Hypothalamus (tissue), 51 donors: Measurements from ENCODE around the gene DGKK.
"Not testable (repeated sequence)": the region's sequence is repeated elsewhere in the genome, so short reads cannot be mapped to it uniquely, and the experiment has no call there.

ENCODE experiments used
- DNase-seq, 51 donors: peaks; one replicate each; lab custom pipeline; 2025; lab: John Stamatoyannopoulos, UW

DGKK gene

DNA sequence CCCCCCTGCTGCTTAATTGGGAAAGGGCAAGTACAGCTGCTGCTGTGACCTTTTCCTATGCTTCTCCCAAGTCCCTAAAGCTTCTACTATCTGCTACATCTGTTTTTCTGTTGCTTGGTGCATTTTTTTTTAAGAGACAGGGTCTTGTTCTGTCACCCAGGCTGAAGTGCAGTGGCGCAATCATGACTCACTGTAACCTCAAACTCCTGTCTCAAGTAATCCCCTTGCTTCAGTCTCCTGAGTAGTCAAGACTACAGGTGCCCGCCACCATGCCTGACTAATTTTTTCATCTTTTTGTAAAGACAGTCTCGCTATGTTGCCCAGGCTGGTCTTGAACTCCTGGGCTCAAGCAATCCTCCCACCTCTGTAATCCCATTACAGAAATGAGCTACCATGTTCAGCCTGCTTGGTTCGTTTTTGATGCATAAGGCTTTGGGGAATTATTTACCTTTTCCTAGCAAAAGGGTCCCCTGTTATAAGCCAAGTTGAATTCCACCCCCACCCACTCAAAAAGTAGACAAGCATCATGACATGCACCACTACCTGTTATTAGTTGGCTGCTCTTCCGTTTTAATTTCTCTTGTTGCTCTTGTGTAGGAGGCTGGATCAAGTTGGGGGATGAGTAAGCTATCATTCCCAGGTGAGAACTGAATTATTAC is 39.6 kb downstream of the DGKK start:
- DNase-seq = no peak

DNA sequence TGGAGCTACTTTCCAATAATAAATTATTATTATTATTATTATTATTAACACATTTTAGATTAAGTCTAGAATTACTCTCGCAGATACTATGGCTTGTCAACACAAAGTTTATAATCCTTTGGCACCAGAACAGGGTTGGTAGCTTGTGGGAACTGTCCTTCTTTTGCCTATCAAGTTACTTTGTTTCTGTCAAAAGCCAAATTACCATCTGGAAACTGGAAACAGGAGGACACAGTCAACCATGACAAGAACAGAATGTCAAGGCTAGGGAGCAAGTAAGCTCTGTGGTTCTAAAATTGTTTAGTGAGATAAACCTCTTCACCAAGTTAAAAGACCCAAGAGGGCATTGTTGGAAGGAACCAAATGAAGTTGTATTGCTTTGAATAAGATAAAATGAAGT is 42.5 kb downstream of the DGKK start:
- no peak for DNase-seq

DNA sequence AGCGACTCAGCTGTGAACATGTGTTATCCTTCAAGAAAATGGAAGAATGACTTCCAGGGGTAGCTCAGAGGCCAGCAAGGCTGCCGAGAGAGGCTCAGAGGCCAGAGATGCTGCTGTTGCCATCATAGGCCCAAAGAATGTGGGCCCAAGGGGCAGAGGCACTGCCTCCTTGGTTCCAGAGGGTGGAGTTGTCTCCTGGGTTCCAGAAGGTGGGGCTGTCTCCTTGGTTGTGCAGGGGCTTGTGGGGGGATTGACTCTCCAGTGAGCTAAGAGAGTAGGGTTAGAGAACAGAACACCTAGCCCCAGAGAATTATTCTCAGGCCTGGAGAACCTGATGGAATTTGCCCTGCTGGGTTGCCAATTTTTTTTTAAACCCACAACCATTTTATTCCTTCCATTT is 62.6 kb downstream of the DGKK start:
- no peak for DNase-seq

DNA sequence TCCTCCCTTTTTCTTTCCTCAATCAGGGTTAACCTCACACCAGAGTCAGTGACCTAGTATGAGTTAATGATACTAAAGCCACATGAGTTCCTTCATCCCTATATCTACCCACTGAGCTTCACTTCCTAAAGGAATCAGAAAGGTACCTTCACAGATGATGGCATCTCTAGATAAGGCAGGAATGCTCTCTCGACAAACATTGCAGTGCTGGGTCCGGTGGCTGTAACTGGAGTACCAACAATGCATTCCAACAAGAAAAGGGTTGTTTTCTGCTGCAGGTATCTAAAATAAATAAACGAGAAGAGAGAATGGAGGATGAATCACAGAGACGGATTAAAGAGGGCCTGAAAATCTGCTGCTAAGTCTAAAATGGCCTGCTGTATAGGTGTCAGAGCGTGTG is 66.7 kb downstream of the DGKK start:
- DNase-seq = no peak

DNA sequence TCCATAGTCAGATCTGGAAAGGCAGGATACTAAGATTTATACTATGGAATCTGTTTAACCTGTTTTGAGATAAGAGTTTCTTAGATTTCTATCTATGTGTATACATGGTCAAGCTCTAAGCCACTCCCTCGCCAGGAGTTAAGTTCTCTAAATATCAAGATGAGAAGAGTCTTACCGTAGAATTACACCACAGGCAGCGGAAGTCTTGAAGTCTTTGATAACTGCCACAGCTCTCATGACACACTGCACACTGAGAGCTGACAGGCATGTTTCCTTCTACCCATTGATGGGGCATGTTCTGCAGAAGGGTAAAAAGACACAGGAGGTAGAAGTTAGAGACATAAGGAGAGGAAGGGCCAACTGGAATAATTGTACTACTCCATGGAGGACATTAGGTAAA is 67.7 kb downstream of the DGKK start:
- no peak for DNase-seq

DNA sequence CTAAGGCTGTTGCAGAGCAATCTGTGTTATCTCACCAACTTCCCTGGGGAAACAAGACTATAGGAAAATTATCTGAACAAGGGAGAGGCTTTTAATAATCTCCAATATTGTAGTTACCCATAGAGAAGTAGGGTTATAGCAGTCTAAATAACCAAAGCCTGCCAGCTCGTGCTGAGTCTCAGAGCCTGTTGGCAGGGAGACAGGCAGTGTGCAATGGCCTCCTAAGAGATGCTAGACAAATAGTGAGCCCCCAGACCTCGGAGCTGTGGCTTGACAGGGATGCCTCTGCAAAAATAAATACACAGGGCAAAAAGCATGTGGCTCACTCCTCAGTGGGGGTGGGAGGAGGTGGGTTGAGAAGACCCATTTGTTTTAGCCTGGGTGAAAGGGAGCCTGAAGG is 76.7 kb downstream of the DGKK start:
- no peak for DNase-seq

DNA sequence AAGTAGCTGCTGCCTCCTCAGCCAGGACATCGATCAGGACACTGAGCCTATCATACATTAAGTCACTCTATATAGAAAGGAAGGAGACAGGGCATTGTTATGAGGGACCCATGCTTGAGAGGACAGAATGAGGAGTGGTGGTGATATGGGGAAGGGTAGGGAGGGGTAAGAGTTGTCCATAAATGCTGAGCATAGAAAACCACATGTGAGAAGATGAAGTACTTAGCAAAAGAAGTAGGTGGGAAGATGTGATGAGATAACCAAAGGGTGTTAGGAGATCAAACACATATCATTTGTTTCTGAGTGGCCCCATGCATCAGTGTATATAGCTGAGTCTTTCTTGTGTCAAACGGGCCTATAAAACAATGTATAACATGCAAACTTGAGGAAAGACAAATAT is 84.1 kb downstream of the DGKK start:
- DNase-seq = no peak

DNA sequence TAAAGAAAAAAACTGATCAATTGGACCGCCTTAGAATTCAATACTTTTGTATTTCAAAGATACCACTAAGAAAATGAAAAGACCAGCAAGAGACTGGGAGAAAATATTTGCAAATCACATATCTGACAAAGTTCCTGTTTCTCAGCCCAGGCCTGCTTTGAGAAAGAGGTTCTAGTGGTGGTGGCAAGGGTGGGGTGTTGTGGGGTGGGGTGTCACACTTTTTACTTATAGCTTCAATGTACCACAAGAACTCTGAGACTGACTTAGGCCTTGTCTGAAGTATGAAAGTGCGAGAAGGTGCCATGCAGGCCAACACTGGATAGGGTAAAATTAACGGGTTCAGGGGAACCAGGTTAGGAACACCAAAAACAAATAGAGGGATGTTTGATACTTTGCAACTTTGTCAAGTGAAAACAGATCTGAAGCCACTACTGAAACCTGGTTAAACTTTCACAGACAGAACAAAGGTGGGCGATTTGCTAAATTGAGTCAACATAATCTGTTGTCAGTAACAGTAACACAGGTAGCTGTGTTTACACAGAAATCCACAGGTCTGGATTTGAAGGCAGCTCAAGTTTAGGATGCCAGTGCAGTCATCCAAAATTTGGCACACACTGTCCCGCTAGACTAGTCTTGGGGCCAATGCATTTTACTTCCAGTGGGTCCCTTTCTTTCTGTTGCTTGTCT is 88.8 kb downstream of the DGKK start:
- DNase-seq = no peak

DNA sequence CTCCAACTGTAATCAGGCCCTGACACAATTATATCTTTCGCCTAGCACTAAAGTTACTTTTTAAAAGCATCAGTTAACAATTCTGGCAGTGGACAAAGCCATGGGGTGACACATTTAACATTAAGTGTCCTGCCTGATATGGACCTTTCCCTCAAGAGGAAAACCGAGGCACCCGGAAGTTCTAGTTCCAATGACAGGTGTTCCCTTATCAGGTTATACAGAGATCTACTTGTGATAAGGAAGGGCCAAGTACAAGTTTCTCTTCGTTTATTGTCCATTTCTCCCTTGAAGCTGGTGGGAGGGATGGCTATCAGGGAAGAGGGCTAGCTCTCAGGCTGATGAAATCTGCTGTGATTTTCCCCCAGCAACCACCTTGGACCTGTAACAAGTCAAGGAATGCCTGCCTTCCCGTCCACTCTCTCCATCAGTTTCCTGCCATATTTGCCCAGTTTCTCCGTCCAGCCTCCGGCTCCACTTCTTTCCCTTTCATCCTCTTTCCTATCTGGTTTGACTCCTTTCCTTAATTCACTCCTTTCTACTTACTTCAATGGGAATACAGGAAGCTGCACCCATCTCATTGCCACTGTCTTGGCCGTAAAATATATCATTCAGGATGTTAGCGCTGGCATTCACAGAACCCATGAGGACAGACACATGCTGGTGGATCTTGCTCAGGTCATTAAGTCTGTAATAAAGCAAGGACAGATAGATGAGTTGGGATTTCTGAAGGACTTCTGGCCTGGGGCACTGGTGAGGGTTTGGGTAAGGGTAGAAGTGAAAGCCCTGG is 95.0 kb downstream of the DGKK start:
- no peak for DNase-seq

DNA sequence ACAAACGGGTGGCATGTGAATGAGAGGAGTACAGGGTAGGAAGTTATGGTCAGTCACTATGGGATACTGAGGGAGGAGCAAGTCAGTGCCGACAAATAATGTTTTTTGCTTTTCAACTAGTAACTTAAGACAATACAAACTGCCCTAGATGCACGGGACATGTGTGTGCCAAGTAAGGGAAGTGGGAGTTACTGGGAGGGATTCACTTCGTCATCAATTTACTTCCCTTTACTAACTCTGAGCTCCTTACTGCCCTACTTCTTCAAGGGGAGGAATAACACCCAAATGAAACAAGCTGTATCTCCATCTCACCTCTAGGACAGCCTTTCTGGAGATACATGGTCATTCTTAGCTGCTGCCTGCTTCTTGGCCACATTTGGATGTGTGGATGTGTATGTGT is 97.7 kb downstream of the DGKK start:
- no peak for DNase-seq

DNA sequence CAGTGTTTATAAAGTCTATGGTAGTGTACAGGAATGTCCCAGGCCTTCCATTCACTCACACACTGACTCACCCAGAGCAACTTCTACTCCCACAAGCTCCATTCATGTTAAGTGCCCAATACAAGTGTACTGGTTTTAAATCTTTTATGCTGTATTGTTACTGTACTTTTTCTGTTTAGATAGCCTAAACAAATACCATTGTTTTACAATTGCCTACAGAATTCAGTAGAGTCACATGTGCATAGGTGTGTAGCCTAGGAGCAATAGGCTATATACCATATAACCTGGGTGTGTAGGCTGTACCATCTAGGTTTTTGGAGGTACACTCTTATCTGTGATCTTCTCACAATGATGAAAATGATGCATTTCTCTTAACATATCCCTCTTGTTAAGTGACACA is 126.7 kb downstream of the DGKK start:
- DNase-seq = no peak

DNA sequence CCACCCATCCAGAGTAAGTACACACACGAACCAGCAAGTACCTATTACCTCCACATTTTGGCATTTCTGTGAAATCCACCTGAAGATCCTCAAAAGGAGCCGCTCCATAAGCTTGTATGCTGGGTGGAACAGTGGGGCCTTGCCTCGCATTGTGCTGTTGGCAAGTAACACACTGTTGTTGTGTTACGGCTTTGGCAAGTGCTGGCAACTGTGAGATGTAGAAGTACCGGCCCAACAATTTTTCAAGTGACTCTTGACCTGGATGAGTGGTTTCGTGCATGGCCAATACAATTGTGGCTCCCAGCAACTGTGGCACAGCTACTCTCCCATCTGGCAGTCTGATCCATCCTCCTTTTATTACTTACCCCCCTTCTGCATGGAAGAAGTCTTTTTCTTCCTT is 137.3 kb downstream of the DGKK start:
- no peak for DNase-seq

DNA sequence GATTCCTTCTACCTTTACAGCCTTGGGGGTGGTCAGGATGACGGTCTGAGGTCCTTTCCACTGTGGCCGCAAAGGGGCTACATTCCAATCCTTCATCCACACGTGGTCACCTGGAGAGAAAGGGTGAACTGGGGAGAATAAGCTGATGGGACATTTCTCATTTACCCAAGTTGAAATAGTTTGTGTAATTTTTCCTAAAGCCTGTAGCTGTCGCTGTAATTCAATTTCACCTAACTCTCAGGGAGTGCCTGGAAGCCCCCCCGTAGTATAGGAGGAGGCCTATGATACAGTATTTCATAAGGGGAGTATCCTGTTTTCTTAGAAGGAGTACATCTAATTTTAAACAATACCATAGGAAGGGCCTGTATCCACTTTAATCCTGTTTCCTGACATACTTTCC is 138.0 kb downstream of the DGKK start:
- not testable (repeated sequence) for DNase-seq

DNA sequence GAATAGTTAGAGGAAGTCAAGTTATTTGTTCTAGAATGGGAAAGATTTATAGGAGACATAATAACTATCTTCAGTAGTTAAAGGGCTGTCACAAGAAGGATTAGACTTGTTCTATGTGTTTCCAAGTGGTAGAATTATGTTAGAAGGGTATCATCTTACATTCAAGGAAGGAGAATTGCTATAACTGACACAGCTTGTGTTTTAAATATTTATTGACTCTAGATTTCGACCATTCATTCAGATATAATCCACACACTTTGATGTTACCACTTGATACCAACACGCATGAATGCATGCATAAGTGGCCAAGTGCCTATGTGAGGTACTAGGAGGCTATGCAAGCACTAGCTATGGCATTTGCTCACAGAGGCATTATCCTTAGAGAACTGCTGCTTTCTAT is 143.4 kb downstream of the DGKK start:
- DNase-seq = no peak
